Bronchial epithelial cell (primary cell): ENCODE measurements around the gene DIPK1C. TPM values are rescaled to one million over a fixed set of nuclear protein-coding genes. Genes with fewer than 3 reads are reported as not detected.

Source experiments
- DNase-seq: peaks from one replicate; pipeline ENCODE4 v3.0.0-alpha.2; 2010; ENCODE audit warnings: low read depth
- FAIRE-seq: peaks from 2 replicates; lab custom pipeline; 2011; peaks lifted over from hg19 to GRCh38; lab: Jason Lieb, UNC
- H3K27me3 ChIP-seq: 2 replicates; pipeline ENCODE4 v1.5.1; 2011; ENCODE audit warnings: low read length; ENCODE audit not compliant: control insufficient read depth, insufficient read depth
- H3K36me3 ChIP-seq: 2 replicates; pipeline ENCODE4 v1.5.1; 2011; ENCODE audit warnings: low read length; ENCODE audit not compliant: control insufficient read depth, insufficient read depth
- H3K4me3 ChIP-seq: 2 replicates; pipeline ENCODE4 v1.5.1; 2011; ENCODE audit warnings: mild to moderate bottlenecking, low read depth, low read length, control low read depth
- total RNA-seq: library from RNA; depleted of rRNA; stranded (reverse); fragments of >200 nt; gene quantifications from 2 replicates; pipeline ENCODE4 v1.2.1, GENCODE V29; 2014
- TF ChIP-seq, protein P1 (sequence below): IDR thresholded peaks from 2 replicates; pipeline ENCODE4 v1.5.1; 2011; ENCODE audit warnings: mild to moderate bottlenecking, moderate library complexity, low read length, control low read depth, inconsistent platforms; ENCODE audit not compliant: insufficient read depth, severe bottlenecking

Gene DIPK1C
- total RNA-seq, 1 donor from 2014 or later, result not detected

DNA sequence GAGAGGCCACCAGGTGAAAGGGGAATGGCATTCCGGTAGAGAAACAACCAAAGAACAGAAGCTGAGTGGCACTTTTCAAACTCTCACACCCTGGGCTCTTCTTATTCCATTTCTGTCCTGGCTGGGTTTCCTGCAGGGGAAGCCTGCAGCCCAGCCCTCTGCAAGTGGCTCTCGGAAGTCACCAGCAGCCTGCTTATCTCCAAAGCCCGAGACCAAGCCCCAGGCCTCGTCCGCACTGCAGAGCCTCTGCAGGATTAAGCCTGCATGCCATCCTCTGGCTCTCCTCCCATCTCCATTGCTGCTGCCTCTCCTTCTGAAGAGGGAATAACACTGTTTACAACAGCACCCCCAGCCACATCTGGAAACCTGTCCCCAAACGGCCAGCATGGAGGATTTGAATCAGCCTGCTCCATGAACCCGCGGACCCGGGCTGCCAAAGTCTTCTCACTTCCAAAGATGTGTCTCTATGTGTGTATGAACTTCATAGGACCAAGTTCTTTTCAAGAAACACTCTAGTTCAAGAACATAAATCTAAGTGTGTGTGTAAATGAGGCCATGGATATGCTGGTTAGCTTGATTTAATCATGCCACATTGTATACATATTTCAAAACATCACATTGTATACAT lies 54.2 kb downstream of the DIPK1C start:
- DNase-seq (no peak), FAIRE-seq (no peak)
- no peaks in the 10 kb centered on the region for H3K27me3 ChIP-seq
- H3K4me3 ChIP-seq, result no peak overlapping the region
- H3K36me3 ChIP-seq, result no peaks in the 10 kb centered on the region
- TF ChIP-seq, protein P1, sequence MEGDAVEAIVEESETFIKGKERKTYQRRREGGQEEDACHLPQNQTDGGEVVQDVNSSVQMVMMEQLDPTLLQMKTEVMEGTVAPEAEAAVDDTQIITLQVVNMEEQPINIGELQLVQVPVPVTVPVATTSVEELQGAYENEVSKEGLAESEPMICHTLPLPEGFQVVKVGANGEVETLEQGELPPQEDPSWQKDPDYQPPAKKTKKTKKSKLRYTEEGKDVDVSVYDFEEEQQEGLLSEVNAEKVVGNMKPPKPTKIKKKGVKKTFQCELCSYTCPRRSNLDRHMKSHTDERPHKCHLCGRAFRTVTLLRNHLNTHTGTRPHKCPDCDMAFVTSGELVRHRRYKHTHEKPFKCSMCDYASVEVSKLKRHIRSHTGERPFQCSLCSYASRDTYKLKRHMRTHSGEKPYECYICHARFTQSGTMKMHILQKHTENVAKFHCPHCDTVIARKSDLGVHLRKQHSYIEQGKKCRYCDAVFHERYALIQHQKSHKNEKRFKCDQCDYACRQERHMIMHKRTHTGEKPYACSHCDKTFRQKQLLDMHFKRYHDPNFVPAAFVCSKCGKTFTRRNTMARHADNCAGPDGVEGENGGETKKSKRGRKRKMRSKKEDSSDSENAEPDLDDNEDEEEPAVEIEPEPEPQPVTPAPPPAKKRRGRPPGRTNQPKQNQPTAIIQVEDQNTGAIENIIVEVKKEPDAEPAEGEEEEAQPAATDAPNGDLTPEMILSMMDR, result no peak

- Histone ChIP-seq H3K4me3 (no peak overlapping the region), H3K27me3 (peaks cover 2% of the 10 kb centered on the region), H3K36me3 (no peaks in the 10 kb centered on the region)
- TF ChIP-seq, protein P1, result no peak
- no peak for FAIRE-seq
- DNase-seq, result no peak
Observed at GRCh38 chr18:74400813-74401212, 56.3 kb downstream of the DIPK1C start.

- no peaks in the 10 kb centered on the region for H3K36me3 ChIP-seq
- FAIRE-seq (no peak), DNase-seq (no peak)
- no peak overlapping the region for H3K4me3 ChIP-seq
- H3K27me3 ChIP-seq, result peaks cover 2% of the 10 kb centered on the region
- TF ChIP-seq, protein P1, result no peak
Observed at GRCh38 chr18:74399091-74399887, 57.8 kb downstream of the DIPK1C start.

GRCh38 chr18:74397572-74397971 lies 59.5 kb downstream of the DIPK1C start:
- Histone ChIP-seq H3K27me3 (peaks cover 2% of the 10 kb centered on the region), H3K36me3 (no peaks in the 10 kb centered on the region), H3K4me3 (no peak overlapping the region)
- no peak for DNase-seq
- TF ChIP-seq, protein P1, result peak; percentile 16
- no peak for FAIRE-seq

- TF ChIP-seq, protein P1, result no peak
- no peaks in the 10 kb centered on the region for H3K36me3 ChIP-seq
- H3K4me3 ChIP-seq, result no peak overlapping the region
- DNase-seq (no peak), FAIRE-seq (no peak)
- peaks cover 2% of the 10 kb centered on the region for H3K27me3 ChIP-seq
Observed at GRCh38 chr18:74396171-74397169, 60.6 kb downstream of the DIPK1C start.
